Measurements from ENCODE around the gene FLNB. TPM values are rescaled to one million over a fixed set of nuclear protein-coding genes. Genes with fewer than 3 reads are reported as not detected.
A peak's percentile ranks its signal among the peaks of the same experiment; 100 is the strongest.

FLNB gene
- polyA plus RNA-seq, 1 donor from 2014 or later: 10.3 TPM

DNA sequence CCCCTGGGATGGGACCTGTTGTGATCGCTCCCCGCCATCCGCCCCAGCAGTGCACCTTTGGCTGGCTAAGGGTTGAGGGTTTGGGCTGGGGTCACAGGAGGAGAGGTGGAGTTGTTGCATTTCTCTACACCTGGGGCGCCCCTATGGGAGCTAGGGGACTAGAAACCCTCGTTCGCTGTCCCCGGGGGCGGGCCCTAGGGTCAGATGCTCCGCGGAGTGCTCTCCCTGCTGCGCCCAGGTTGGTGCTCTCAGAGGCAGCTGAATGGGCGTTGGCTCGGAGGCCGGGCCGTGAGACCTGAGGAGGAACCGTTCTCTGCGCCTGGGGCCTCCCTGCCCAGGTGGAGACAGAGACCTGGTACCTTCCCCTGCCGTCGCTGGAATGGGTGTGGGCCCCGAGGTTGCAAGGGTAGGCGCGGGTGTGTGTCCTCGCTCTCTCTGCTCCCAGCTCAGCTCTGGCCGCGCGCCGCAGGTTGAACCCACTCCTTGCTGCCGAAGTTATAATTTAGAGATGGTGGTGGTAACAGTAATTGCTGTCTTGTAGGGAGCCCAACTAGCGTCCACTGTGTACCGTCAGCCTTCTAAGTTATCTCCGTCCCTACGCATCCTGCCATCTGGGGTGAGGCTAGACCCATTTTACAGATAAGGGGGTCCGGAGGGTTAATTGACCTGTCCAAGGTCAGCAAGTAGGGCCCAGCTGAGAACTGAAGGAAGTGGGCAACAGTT, 965 bp downstream of the FLNB start:
- Histone ChIP-seq H2AFZ (ENCODE audit: low read depth, low read length) (peak overlapping the region; percentile 97), H3K9me3 (ENCODE audit: low read length) (no peaks in the 10 kb centered on the region), H3K4me2 (ENCODE audit: low read length) (peak overlapping the region; percentile 41), H3K9ac (ENCODE audit: low read length) (peak overlapping the region; percentile 81), H3F3A (ENCODE audit: insufficient read depth, low read length, poor library complexity, severe bottlenecking) (no peaks in the 10 kb centered on the region), H3K27me3 (ENCODE audit: insufficient read depth, low read depth, low read length) (no peaks in the 10 kb centered on the region), H3K27ac (ENCODE audit: low read length) (no peak overlapping the region), H3K36me3 (ENCODE audit: insufficient read depth, low read length) (no peaks in the 10 kb centered on the region), H3K79me2 (replicated peaks; ENCODE audit: insufficient read depth, low read length) (peaks cover 6% of the 10 kb centered on the region), H3K9me2 (ENCODE audit: insufficient read depth, low read length) (no peaks in the 10 kb centered on the region), H3K4me3 (ENCODE audit: low read length) (peak overlapping the region; percentile 95), H4K20me1 (ENCODE audit: insufficient read depth) (no peaks in the 10 kb centered on the region)
- TF ChIP-seq TAF1 (IDR thresholded peaks at IDR 0.05; ENCODE audit: low read depth) (no peak), EZH2 (IDR thresholded peaks at IDR 0.05; ENCODE audit: borderline replicate concordance, insufficient read depth, low read length, poor library complexity, severe bottlenecking) (no peak), MXI1 (conservative IDR thresholded peaks at IDR 0.05; ENCODE audit: poor library complexity, severe bottlenecking) (no peak), RAD21 (conservative IDR thresholded peaks at IDR 0.05) (no peak), EP300 (conservative IDR thresholded peaks at IDR 0.05; ENCODE audit: poor library complexity, severe bottlenecking) (no peak), POLR2AphosphoS5 (IDR thresholded peaks at IDR 0.05) (no peak), SMC3 (conservative IDR thresholded peaks at IDR 0.05; ENCODE audit: poor library complexity) (no peak)
- TF ChIP-seq, protein P1, sequence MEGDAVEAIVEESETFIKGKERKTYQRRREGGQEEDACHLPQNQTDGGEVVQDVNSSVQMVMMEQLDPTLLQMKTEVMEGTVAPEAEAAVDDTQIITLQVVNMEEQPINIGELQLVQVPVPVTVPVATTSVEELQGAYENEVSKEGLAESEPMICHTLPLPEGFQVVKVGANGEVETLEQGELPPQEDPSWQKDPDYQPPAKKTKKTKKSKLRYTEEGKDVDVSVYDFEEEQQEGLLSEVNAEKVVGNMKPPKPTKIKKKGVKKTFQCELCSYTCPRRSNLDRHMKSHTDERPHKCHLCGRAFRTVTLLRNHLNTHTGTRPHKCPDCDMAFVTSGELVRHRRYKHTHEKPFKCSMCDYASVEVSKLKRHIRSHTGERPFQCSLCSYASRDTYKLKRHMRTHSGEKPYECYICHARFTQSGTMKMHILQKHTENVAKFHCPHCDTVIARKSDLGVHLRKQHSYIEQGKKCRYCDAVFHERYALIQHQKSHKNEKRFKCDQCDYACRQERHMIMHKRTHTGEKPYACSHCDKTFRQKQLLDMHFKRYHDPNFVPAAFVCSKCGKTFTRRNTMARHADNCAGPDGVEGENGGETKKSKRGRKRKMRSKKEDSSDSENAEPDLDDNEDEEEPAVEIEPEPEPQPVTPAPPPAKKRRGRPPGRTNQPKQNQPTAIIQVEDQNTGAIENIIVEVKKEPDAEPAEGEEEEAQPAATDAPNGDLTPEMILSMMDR (IDR thresholded peaks at IDR 0.05; ENCODE audit: poor library complexity, severe bottlenecking): no peak
- TF ChIP-seq, protein P2, sequence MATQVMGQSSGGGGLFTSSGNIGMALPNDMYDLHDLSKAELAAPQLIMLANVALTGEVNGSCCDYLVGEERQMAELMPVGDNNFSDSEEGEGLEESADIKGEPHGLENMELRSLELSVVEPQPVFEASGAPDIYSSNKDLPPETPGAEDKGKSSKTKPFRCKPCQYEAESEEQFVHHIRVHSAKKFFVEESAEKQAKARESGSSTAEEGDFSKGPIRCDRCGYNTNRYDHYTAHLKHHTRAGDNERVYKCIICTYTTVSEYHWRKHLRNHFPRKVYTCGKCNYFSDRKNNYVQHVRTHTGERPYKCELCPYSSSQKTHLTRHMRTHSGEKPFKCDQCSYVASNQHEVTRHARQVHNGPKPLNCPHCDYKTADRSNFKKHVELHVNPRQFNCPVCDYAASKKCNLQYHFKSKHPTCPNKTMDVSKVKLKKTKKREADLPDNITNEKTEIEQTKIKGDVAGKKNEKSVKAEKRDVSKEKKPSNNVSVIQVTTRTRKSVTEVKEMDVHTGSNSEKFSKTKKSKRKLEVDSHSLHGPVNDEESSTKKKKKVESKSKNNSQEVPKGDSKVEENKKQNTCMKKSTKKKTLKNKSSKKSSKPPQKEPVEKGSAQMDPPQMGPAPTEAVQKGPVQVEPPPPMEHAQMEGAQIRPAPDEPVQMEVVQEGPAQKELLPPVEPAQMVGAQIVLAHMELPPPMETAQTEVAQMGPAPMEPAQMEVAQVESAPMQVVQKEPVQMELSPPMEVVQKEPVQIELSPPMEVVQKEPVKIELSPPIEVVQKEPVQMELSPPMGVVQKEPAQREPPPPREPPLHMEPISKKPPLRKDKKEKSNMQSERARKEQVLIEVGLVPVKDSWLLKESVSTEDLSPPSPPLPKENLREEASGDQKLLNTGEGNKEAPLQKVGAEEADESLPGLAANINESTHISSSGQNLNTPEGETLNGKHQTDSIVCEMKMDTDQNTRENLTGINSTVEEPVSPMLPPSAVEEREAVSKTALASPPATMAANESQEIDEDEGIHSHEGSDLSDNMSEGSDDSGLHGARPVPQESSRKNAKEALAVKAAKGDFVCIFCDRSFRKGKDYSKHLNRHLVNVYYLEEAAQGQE (IDR thresholded peaks at IDR 0.05; ENCODE audit: borderline replicate concordance): no peak

DNA sequence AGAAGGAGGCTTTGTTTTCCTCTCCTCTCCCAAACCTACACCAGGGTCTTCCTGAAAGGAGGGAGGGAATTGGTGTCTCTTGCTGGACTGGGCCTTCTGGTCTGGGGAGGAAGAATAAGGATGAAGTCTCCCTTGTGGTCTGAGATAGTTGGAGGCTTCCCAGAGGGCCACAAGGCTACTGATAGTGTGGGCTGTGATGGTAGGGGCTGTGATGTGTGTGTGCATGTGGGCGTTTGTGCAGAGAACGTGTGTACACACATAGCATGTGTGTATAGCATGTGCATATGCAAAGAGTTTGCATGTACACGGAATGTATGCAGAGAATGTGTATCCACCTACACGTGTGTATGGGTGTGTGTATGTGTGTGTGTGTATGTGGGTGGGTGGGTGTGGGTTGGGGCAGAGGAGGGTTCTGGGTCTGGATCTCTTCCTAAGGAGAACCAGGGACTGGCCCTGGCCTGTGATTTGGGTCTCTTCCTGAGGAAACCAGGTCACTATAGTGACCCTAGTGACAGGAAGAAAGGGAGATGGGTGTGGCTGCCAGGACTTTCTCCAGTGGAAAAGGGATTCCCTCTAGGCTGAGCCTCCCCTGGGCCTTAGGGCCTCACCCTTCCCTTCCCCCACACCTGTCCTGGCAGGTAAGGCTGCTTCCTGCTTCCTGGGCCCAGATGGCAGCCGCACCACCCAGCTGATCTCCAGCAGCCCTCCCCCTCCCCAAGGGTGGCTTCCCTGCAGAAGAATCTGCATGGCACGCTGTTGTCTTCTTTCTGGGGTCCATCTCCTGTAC, 1.7 kb downstream of the FLNB start:
- Histone ChIP-seq H3K9ac (ENCODE audit: low read length) (peak overlapping the region; percentile 81), H3K4me2 (ENCODE audit: low read length) (peak overlapping the region; percentile 41), H4K20me1 (ENCODE audit: insufficient read depth) (no peaks in the 10 kb centered on the region), H3K9me3 (ENCODE audit: low read length) (no peaks in the 10 kb centered on the region), H3K27me3 (ENCODE audit: insufficient read depth, low read depth, low read length) (no peaks in the 10 kb centered on the region), H3K36me3 (ENCODE audit: insufficient read depth, low read length) (no peaks in the 10 kb centered on the region), H3K4me3 (ENCODE audit: low read length) (peak overlapping the region; percentile 95), H3F3A (ENCODE audit: insufficient read depth, low read length, poor library complexity, severe bottlenecking) (no peaks in the 10 kb centered on the region), H3K27ac (ENCODE audit: low read length) (no peak overlapping the region), H3K79me2 (replicated peaks; ENCODE audit: insufficient read depth, low read length) (peaks cover 6% of the 10 kb centered on the region), H3K9me2 (ENCODE audit: insufficient read depth, low read length) (no peaks in the 10 kb centered on the region), H2AFZ (ENCODE audit: low read depth, low read length) (no peak overlapping the region)
- TF ChIP-seq EZH2 (IDR thresholded peaks at IDR 0.05; ENCODE audit: borderline replicate concordance, insufficient read depth, low read length, poor library complexity, severe bottlenecking) (no peak), SMC3 (conservative IDR thresholded peaks at IDR 0.05; ENCODE audit: poor library complexity) (no peak), EP300 (conservative IDR thresholded peaks at IDR 0.05; ENCODE audit: poor library complexity, severe bottlenecking) (no peak), RAD21 (conservative IDR thresholded peaks at IDR 0.05) (no peak), TAF1 (IDR thresholded peaks at IDR 0.05; ENCODE audit: low read depth) (no peak), POLR2AphosphoS5 (IDR thresholded peaks at IDR 0.05) (no peak), MXI1 (conservative IDR thresholded peaks at IDR 0.05; ENCODE audit: poor library complexity, severe bottlenecking) (no peak)
- TF ChIP-seq, protein P1 (IDR thresholded peaks at IDR 0.05; ENCODE audit: poor library complexity, severe bottlenecking): no peak
- TF ChIP-seq, protein P2 (IDR thresholded peaks at IDR 0.05; ENCODE audit: borderline replicate concordance): no peak
